Neuronal stem cell (in vitro differentiated cells): ENCODE data around the gene SLC9A9.

Source experiments
- DNase-seq: peaks from one replicate; pipeline ENCODE4 v3.0.0-alpha.2; 2013; ENCODE audit warnings: low spot score
- H2AFZ ChIP-seq: one replicate; pipeline ENCODE4 v1.6.1; 2013; ENCODE audit warnings: mild to moderate bottlenecking, low read length, inconsistent platforms
- H2AK5ac ChIP-seq: 2 replicates; pipeline ENCODE4 v1.6.1; 2013; ENCODE audit warnings: low read depth, mild to moderate bottlenecking, inconsistent platforms, low read length, moderate library complexity, mixed read lengths
- H2BK120ac ChIP-seq: 2 replicates; pipeline ENCODE4 v1.6.1; 2013; ENCODE audit warnings: low read depth, mild to moderate bottlenecking, inconsistent platforms, low read length, moderate library complexity, mixed read lengths
- H2BK12ac ChIP-seq: one replicate; pipeline ENCODE4 v1.6.1; 2013; ENCODE audit warnings: low read length, inconsistent platforms
- H2BK15ac ChIP-seq: 2 replicates; pipeline ENCODE4 v1.6.1; 2013; ENCODE audit warnings: mild to moderate bottlenecking, low read length, inconsistent platforms, mixed read lengths
- H2BK5ac ChIP-seq: one replicate; pipeline ENCODE4 v1.6.1; 2013; ENCODE audit warnings: inconsistent platforms, mild to moderate bottlenecking, low read length, moderate library complexity
- H3K14ac ChIP-seq: one replicate; pipeline ENCODE4 v1.6.1; 2013; ENCODE audit warnings: low read length, inconsistent platforms
- H3K18ac ChIP-seq: 2 replicates; pipeline ENCODE4 v1.6.1; 2013; ENCODE audit warnings: low read length, inconsistent platforms
- H3K23ac ChIP-seq: 2 replicates; pipeline ENCODE4 v1.6.1; 2013; ENCODE audit warnings: low read depth, mild to moderate bottlenecking, mixed read lengths, low read length, inconsistent platforms; ENCODE audit not compliant: poor library complexity
- H3K27ac ChIP-seq: replicated peaks from 3 replicates; pipeline ENCODE4 v1.5.1; 2013; ENCODE audit warnings: low read length, inconsistent platforms
- H3K27me3 ChIP-seq, 3 experiments: 2 replicates each; pipeline ENCODE4 v1.6.1; 2013; ENCODE audit warnings: low read length in 3 of 3, mild to moderate bottlenecking in 2 of 3, inconsistent platforms in 1 of 3, low read depth in 1 of 3, mixed read lengths in 1 of 3, moderate library complexity in 1 of 3; ENCODE audit not compliant: control insufficient read depth in 3 of 3, insufficient read depth in 3 of 3
- H3K36me3 ChIP-seq, 2 donors: replicated peaks in 1 of 2; 2 replicates each; pipeline ENCODE4 v1.6.1; 2013; ENCODE audit warnings: low read length in 2 of 2; ENCODE audit not compliant: control insufficient read depth in 2 of 2, insufficient read depth in 2 of 2
- H3K4ac ChIP-seq: 2 replicates; pipeline ENCODE4 v1.6.1; 2013; ENCODE audit warnings: inconsistent platforms, mild to moderate bottlenecking, low read length, moderate library complexity
- H3K4me1 ChIP-seq, 2 donors: 1 replicate in 1 of 2; 2 replicates in 1 of 2; pipeline ENCODE4 v1.6.1; 2013; ENCODE audit warnings: low read length in 2 of 2, low read depth in 1 of 2; ENCODE audit not compliant: control insufficient read depth in 2 of 2, insufficient read depth in 1 of 2
- H3K4me2 ChIP-seq: one replicate; pipeline ENCODE4 v1.6.1; 2013; ENCODE audit warnings: mild to moderate bottlenecking, low read length, inconsistent platforms; ENCODE audit not compliant: insufficient read depth, poor library complexity, severe bottlenecking
- H3K4me3 ChIP-seq, 2 donors: 2 replicates each; pipeline ENCODE4 v1.5.1; 2013; ENCODE audit warnings: low read length in 2 of 2, mild to moderate bottlenecking in 2 of 2, inconsistent platforms in 1 of 2, moderate library complexity in 1 of 2
- H3K79me1 ChIP-seq: one replicate; pipeline ENCODE4 v1.6.1; 2013; ENCODE audit warnings: low read depth, mild to moderate bottlenecking, inconsistent platforms, low read length, moderate library complexity
- H3K9ac ChIP-seq: one replicate; pipeline ENCODE4 v1.6.1; 2013; ENCODE audit warnings: mild to moderate bottlenecking, low read depth, low read length, inconsistent platforms; ENCODE audit not compliant: poor library complexity
- H3K9me3 ChIP-seq, 2 donors: replicated peaks in 1 of 2; 2 replicates each; pipeline versions ENCODE3 to v1.6.1; 2013; ENCODE audit warnings: low read length in 2 of 2, mild to moderate bottlenecking in 2 of 2, inconsistent platforms in 1 of 2, low read depth in 1 of 2, mixed read lengths in 1 of 2, moderate library complexity in 1 of 2; ENCODE audit not compliant: control insufficient read depth in 2 of 2, insufficient read depth in 1 of 2
- H4K8ac ChIP-seq: one replicate; pipeline ENCODE4 v1.6.1; 2013; ENCODE audit warnings: low read depth, mild to moderate bottlenecking, inconsistent platforms, low read length, moderate library complexity
- H4K91ac ChIP-seq: one replicate; pipeline ENCODE4 v1.6.1; 2013; ENCODE audit warnings: low read length, low read depth, mild to moderate bottlenecking, inconsistent platforms; ENCODE audit not compliant: poor library complexity
- WGBS, 2 donors: extraction: QIAGEN DNeasy Blood & Tissue Kit; methylation state at CpG; one replicate each; pipeline ENCODE4 v1.1.7; 2013; ENCODE audit warnings: missing lambda C conversion rate in 2 of 2, mixed read lengths in 1 of 2; ENCODE audit not compliant: insufficient read length in 2 of 2, insufficient replicate concordance in 1 of 2; ENCODE audit errors: extremely low coverage in 2 of 2; 5-methylcytosine and 5-hydroxymethylcytosine counted together

SLC9A9 gene

GRCh38 chr3:143258692-143259091, 589.6 kb downstream of the SLC9A9 start:
- Histone ChIP-seq H3K9me3 (peaks cover 0 to 10% of the 10 kb centered on the region in 2 donors), H3K14ac (no peak overlapping the region), H2AK5ac (no peak overlapping the region), H3K79me1 (no peaks in the 10 kb centered on the region), H2BK5ac (no peak overlapping the region), H3K4me2 (no peak overlapping the region), H2AFZ (no peak overlapping the region), H2BK12ac (no peak overlapping the region), H3K4me1 (no peaks in the 10 kb centered on the region), H4K8ac (no peak overlapping the region), H3K18ac (no peak overlapping the region), H3K4me3 (no peak overlapping the region), H3K27me3 (no peaks in the 10 kb centered on the region), H3K4ac (no peak overlapping the region), H2BK120ac (no peak overlapping the region), H2BK15ac (no peak overlapping the region), H3K23ac (no peak overlapping the region), H3K9ac (no peak overlapping the region), H4K91ac (no peak overlapping the region), H3K36me3 (no peaks in the 10 kb centered on the region), H3K27ac (no peak overlapping the region)
- no CpG with 5 or more reads among the region's 4 CpGs for WGBS, 2 donors
- DNase-seq = no peak

DNA sequence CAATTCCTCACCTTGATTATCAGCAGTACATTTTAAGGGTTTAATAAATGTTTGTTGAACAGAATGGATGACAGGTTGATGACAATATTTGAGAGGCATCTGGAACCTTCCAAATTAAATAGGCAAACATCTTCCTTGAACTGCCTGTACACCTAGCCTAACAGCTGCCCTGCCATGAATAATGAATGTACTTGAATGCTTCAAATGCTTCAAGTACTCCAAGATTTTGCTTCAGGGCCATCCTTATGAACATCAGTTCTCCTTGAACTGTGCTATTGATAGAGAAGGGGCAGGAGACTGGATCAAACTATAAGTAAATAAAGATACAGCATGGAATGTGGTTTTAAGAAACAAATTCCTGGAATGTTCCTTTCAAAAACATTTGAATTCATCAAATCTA, 591.9 kb downstream of the SLC9A9 start:
- Histone ChIP-seq H2BK15ac (no peak overlapping the region), H4K91ac (no peak overlapping the region)
- DNase-seq = no peak

GRCh38 chr3:143255739-143256138, 592.5 kb downstream of the SLC9A9 start:
- no peak overlapping the region for H3K18ac ChIP-seq
- H2AK5ac ChIP-seq = no peak overlapping the region
- no peak overlapping the region for H3K23ac ChIP-seq
- no peak overlapping the region for H3K14ac ChIP-seq
- no peak for DNase-seq
- H3K9ac ChIP-seq = no peak overlapping the region
- H2AFZ ChIP-seq = no peak overlapping the region
- H3K27ac ChIP-seq = no peak overlapping the region
- no peaks in the 10 kb centered on the region for H3K79me1 ChIP-seq
- H3K4me1 ChIP-seq = peaks cover 0 to 2% of the 10 kb centered on the region in 2 donors
- no peak overlapping the region for H2BK120ac ChIP-seq
- H3K36me3 ChIP-seq = no peaks in the 10 kb centered on the region
- H3K4me3 ChIP-seq = no peak overlapping the region
- no peaks in the 10 kb centered on the region for H3K9me3 ChIP-seq
- no peak overlapping the region for H3K4ac ChIP-seq
- no peak overlapping the region for H4K91ac ChIP-seq
- no peak overlapping the region for H3K4me2 ChIP-seq
- H2BK12ac ChIP-seq = no peak overlapping the region
- no peak overlapping the region for H2BK15ac ChIP-seq
- H2BK5ac ChIP-seq = no peak overlapping the region
- H3K27me3 ChIP-seq = no peaks in the 10 kb centered on the region
- H4K8ac ChIP-seq = no peak overlapping the region

More for the DNA sequence above, 591.9 kb downstream of the SLC9A9 start:
- no peaks in the 10 kb centered on the region for H3K36me3 ChIP-seq
- H4K8ac ChIP-seq = no peak overlapping the region
- H2AK5ac ChIP-seq = no peak overlapping the region
- H3K4me2 ChIP-seq = no peak overlapping the region
- no peak overlapping the region for H2BK120ac ChIP-seq
- no peak overlapping the region for H3K27ac ChIP-seq
- H3K4ac ChIP-seq = no peak overlapping the region
- H3K9me3 ChIP-seq = no peaks in the 10 kb centered on the region
- no peak overlapping the region for H2BK5ac ChIP-seq
- H3K79me1 ChIP-seq = no peaks in the 10 kb centered on the region
- no peak overlapping the region for H3K9ac ChIP-seq
- H3K4me3 ChIP-seq = no peak overlapping the region
- peaks cover 0 to 2% of the 10 kb centered on the region in 2 donors for H3K4me1 ChIP-seq
- H2BK12ac ChIP-seq = no peak overlapping the region
- H3K14ac ChIP-seq = no peak overlapping the region
- H2AFZ ChIP-seq = no peak overlapping the region
- no peak overlapping the region for H3K18ac ChIP-seq
- H3K27me3 ChIP-seq = no peaks in the 10 kb centered on the region
- no peak overlapping the region for H3K23ac ChIP-seq

DNA sequence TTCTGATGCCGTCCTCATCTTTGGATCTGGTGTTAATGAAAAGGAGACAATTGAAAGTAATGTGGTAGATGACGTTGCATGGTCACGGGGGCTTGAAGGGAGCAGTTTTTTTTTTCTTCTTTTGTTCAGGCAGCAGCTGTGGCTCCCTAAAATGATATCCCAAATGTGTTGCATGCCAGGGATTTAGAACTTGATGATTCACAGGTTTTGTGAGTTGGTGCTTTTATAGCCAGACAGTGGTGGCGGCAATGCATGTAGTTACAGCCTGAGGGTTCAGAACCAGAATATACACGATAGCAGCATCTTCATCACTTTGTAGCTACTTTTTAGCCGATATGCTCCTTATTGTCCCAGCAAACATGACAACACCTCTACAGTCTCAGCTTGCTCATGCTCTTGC, 595.3 kb downstream of the SLC9A9 start:
- H3K23ac ChIP-seq = no peak overlapping the region
- H3K4ac ChIP-seq = no peak overlapping the region
- H3K4me1 ChIP-seq = peaks cover 0 to 2% of the 10 kb centered on the region in 2 donors
- H3K36me3 ChIP-seq = no peaks in the 10 kb centered on the region
- no peaks in the 10 kb centered on the region for H3K27me3 ChIP-seq
- no CpG with 5 or more reads among the region's 6 CpGs for WGBS, 2 donors
- no peak overlapping the region for H2AK5ac ChIP-seq
- no peaks in the 10 kb centered on the region for H3K9me3 ChIP-seq
- no peak overlapping the region for H2BK5ac ChIP-seq
- no peak overlapping the region for H2BK12ac ChIP-seq
- H3K4me2 ChIP-seq = no peak overlapping the region
- H2BK15ac ChIP-seq = no peak overlapping the region
- H3K18ac ChIP-seq = no peak overlapping the region
- H3K27ac ChIP-seq = no peak overlapping the region
- no peak overlapping the region for H2AFZ ChIP-seq
- H3K79me1 ChIP-seq = no peaks in the 10 kb centered on the region
- no peak for DNase-seq
- H3K9ac ChIP-seq = no peak overlapping the region
- no peak overlapping the region for H2BK120ac ChIP-seq
- H3K4me3 ChIP-seq = no peak overlapping the region
- H4K91ac ChIP-seq = no peak overlapping the region
- H4K8ac ChIP-seq = no peak overlapping the region
- H3K14ac ChIP-seq = no peak overlapping the region
